Activated B cell treated with CpG ODN at 0.5 μM for 24 hours (primary cell): ENCODE data around the gene DUSP5. TPM values are rescaled to one million over a fixed set of nuclear protein-coding genes. Genes with fewer than 3 reads are reported as not detected.
A peak's percentile ranks its signal among the peaks of the same experiment; 100 is the strongest.

Experiments
- ATAC-seq: fragments of 200-7000 bp; cut with Tn5 transposase; one replicate; pipeline ENCODE4 v1.10.0; 2021; ENCODE audit warnings: low read depth, mild to moderate bottlenecking, moderate library complexity
- CTCF ChIA-PET: fragments of 350-600 bp; sonication (Branson Sonifier 250); formaldehyde crosslinking; loops from one replicate; lab custom pipeline; 2021; ENCODE audit warnings: antibody characterized with exemption; lab: Charles Lee
- POLR2A ChIA-PET: fragments of 350-600 bp; sonication (Branson Sonifier 250); formaldehyde crosslinking; loops from one replicate; lab custom pipeline; 2021; ENCODE audit warnings: antibody characterized with exemption; lab: Charles Lee
- DNase-seq: peaks from one replicate; pipeline ENCODE4 v3.0.0; 2022
- H3K27ac Mint-ChIP-seq: one replicate; pipeline ENCODE4 v1.8.0; 2020; ENCODE audit warnings: mixed read lengths
- H3K27me3 Mint-ChIP-seq: one replicate; pipeline ENCODE4 v1.8.0; 2021; ENCODE audit warnings: mixed read lengths
- H3K36me3 Mint-ChIP-seq: one replicate; pipeline ENCODE4 v1.8.0; 2021; ENCODE audit warnings: low read depth, mixed read lengths
- H3K4me1 Mint-ChIP-seq: one replicate; pipeline ENCODE4 v1.8.0; 2021; ENCODE audit warnings: mixed read lengths
- H3K4me3 Mint-ChIP-seq: one replicate; pipeline ENCODE4 v1.8.0; 2020; ENCODE audit warnings: mild to moderate bottlenecking, mixed read lengths
- H3K9me3 Mint-ChIP-seq: one replicate; pipeline ENCODE4 v1.8.0; 2020; ENCODE audit warnings: mixed read lengths
- CTCF ChIP-seq: fragments of 200-600 bp; IDR thresholded peaks from one replicate; pipeline ENCODE4 v1.8.0; 2022; ENCODE audit warnings: antibody characterized with exemption, mild to moderate bottlenecking
- intact Hi-C: fragments of 100-400 bp; cut with micrococcal nuclease; formaldehyde crosslinking; loops from one replicate; pipeline ENCODE4 v1.15.1; 2024
- total RNA-seq: library from RNA; stranded (reverse); gene quantifications from 2 replicates; pipeline ENCODE4 v1.2.3, GENCODE V29; 2022

Gene DUSP5
- total RNA-seq, 1 donor from 2014 or later, result 26.1 TPM

GRCh38 chr10:110544958-110545537 lies 47.3 kb downstream of the DUSP5 start:
- intact Hi-C loops, result no loop called here
- ChIA-PET POLR2A (interaction anchor here (1.0 to 2.4 kb wide), 4 partner anchors 41 to 190 kb away, joined by 3 to 7 read pairs (median 5); no protein-coding TSS in a partner anchor), CTCF (interaction anchor here (0.9 to 4.8 kb wide), 7 partner anchors 42 to 239 kb away, joined by 3 to 69 read pairs (median 25); partner anchors contain the start of gene SMNDC1)
- ATAC-seq (no peak), DNase-seq (no peak)
- TF ChIP-seq CTCF, result no peak
- peaks cover 6% of the 10 kb centered on the region for H3K4me1 Mint-ChIP-seq
- H3K27ac Mint-ChIP-seq, result no peak overlapping the region
- H3K9me3 Mint-ChIP-seq, result no peaks in the 10 kb centered on the region
- no peaks in the 10 kb centered on the region for H3K36me3 Mint-ChIP-seq
- no peak overlapping the region for H3K4me3 Mint-ChIP-seq
- peaks cover 2% of the 10 kb centered on the region for H3K27me3 Mint-ChIP-seq

GRCh38 chr10:110546077-110546476 lies 48.4 kb downstream of the DUSP5 start:
- peaks cover 5% of the 10 kb centered on the region for H3K27me3 Mint-ChIP-seq
- no peaks in the 10 kb centered on the region for H3K9me3 Mint-ChIP-seq
- ChIA-PET POLR2A (interaction anchor here (1.2 to 2.4 kb wide), 7 partner anchors 42 to 240 kb away, joined by 4 to 16 read pairs (median 7); partner anchors contain the start of gene SMNDC1), CTCF (interaction anchor here (0.6 to 4.8 kb wide), 13 partner anchors 12 to 267 kb away, joined by 3 to 69 read pairs (median 8); partner anchors contain the start of gene SMNDC1)
- H3K4me3 Mint-ChIP-seq, result no peak overlapping the region
- H3K36me3 Mint-ChIP-seq, result no peaks in the 10 kb centered on the region
- intact Hi-C loops, result loop anchor here (2.0 kb wide), 2 partner anchors 55 to 407 kb away; no protein-coding TSS in a partner anchor
- no peak for ATAC-seq
- TF ChIP-seq CTCF, result no peak
- DNase-seq, result no peak
- peaks cover 6% of the 10 kb centered on the region for H3K4me1 Mint-ChIP-seq
- no peak overlapping the region for H3K27ac Mint-ChIP-seq

- Mint-ChIP-seq H3K4me3 (no peak overlapping the region), H3K27ac (no peak overlapping the region)
Measured at GRCh38 chr10:110546499-110547110, 48.9 kb downstream of the DUSP5 start.

GRCh38 chr10:110547139-110547761 lies 49.5 kb downstream of the DUSP5 start:
- no peak overlapping the region for H3K4me3 Mint-ChIP-seq
- no peak overlapping the region for H3K27ac Mint-ChIP-seq
- TF ChIP-seq CTCF, result no peak

More at GRCh38 chr10:110546499-110547110, 48.9 kb downstream of the DUSP5 start:
- intact Hi-C loops, result loop anchor here (1.0 to 2.0 kb wide), 8 partner anchors 42 to 408 kb away; partner anchors contain the start of gene DUSP5
- H3K9me3 Mint-ChIP-seq, result no peaks in the 10 kb centered on the region
- DNase-seq, result no peak
- ATAC-seq, result no peak
- peaks cover 5% of the 10 kb centered on the region for H3K27me3 Mint-ChIP-seq
- CTCF ChIA-PET, result interaction anchor here (0.6 to 4.8 kb wide), 22 partner anchors 12 to 409 kb away, joined by 3 to 69 read pairs (median 4); partner anchors contain the start of genes SMC3 and SMNDC1
- POLR2A ChIA-PET, result interaction anchor here (0.9 to 2.4 kb wide), 9 partner anchors 43 to 240 kb away, joined by 3 to 16 read pairs (median 5); partner anchors contain the start of gene SMNDC1
- peaks cover 6% of the 10 kb centered on the region for H3K4me1 Mint-ChIP-seq
- no peaks in the 10 kb centered on the region for H3K36me3 Mint-ChIP-seq
- TF ChIP-seq CTCF, result no peak

More at GRCh38 chr10:110547139-110547761, 49.5 kb downstream of the DUSP5 start:
- no peak for DNase-seq
- H3K27me3 Mint-ChIP-seq, result peaks cover 10% of the 10 kb centered on the region
- no peaks in the 10 kb centered on the region for H3K9me3 Mint-ChIP-seq
- ChIA-PET CTCF (interaction anchor here (0.6 to 4.8 kb wide), 21 partner anchors 20 to 409 kb away, joined by 3 to 69 read pairs (median 4); partner anchors contain the start of genes SMC3 and SMNDC1), POLR2A (interaction anchor here (0.9 to 2.4 kb wide), 10 partner anchors 44 to 241 kb away, joined by 3 to 16 read pairs (median 5); partner anchors contain the start of gene SMNDC1)
- H3K36me3 Mint-ChIP-seq, result no peaks in the 10 kb centered on the region
- peaks cover 6% of the 10 kb centered on the region for H3K4me1 Mint-ChIP-seq
- ATAC-seq, result peak; percentile 67
- intact Hi-C loops, result loop anchor here (1.0 to 2.0 kb wide), 8 partner anchors 43 to 408 kb away; partner anchors contain the start of gene DUSP5
